Testis (tissue), 2 donors: ENCODE measurements around the gene DDX31.

ENCODE experiments used
- CTCF ChIP-seq, 3 experiments: fragments of 450-650 bp in 2 of 3; fragments of 200-600 bp in 1 of 3; sonication (generic) in 1 of 3; IDR thresholded peaks; one replicate each; pipeline ENCODE4 v1.5.1; 2016 to 2019; ENCODE audit warnings: antibody characterized with exemption in 3 of 3, mild to moderate bottlenecking in 2 of 3, moderate library complexity in 1 of 3
- POLR2A ChIP-seq: fragments of 450-650 bp; IDR thresholded peaks from one replicate; pipeline ENCODE4 v1.6.1; 2017; ENCODE audit warnings: antibody characterized with exemption, mild to moderate bottlenecking, moderate library complexity

- no peak for TF ChIP-seq CTCF (IDR thresholded peaks at IDR 0.05)
- TF ChIP-seq POLR2A = no peak
Measured at GRCh38 chr9:132557159-132557558, 112.6 kb downstream of the DDX31 start.
